A673 (cell line): ENCODE measurements around the gene SLFN13. TPM values are rescaled to one million over a fixed set of nuclear protein-coding genes. Genes with fewer than 3 reads are reported as not detected.

Experiments
- BruUV-seq: library from RNA; stranded (reverse); fragments of 400-500 nt; replicated peaks from 2 replicates; lab custom pipeline; 2021; lab: Mats Ljungman, UMichigan
- CTCF ChIA-PET: fragments of 300-600 bp; sonication (Branson Sonifier 250); formaldehyde crosslinking; loops from one replicate; lab custom pipeline; 2022; ENCODE audit warnings: antibody characterized with exemption; lab: Charles Lee
- POLR2A ChIA-PET: fragments of 300-600 bp; sonication (Branson Sonifier 250); formaldehyde crosslinking; loops from one replicate; lab custom pipeline; 2022; ENCODE audit warnings: antibody characterized with exemption; ENCODE audit not compliant: low non-redundant PET; lab: Charles Lee
- DNase-seq: peaks from one replicate; pipeline ENCODE4 v3.0.0-alpha.2; 2015; ENCODE audit warnings: low spot score
- H3K27ac ChIP-seq: fragments of 200-600 bp; sonication (generic); 2 replicates; pipeline ENCODE4 v1.5.1; 2016; ENCODE audit warnings: mixed run types, low read depth, mild to moderate bottlenecking, mixed read lengths, antibody characterized with exemption, low read length; ENCODE audit not compliant: poor library complexity, severe bottlenecking
- H3K27me3 ChIP-seq: fragments of 200-600 bp; sonication (generic); replicated peaks from 2 replicates; pipeline ENCODE4 v1.6.1; 2017; ENCODE audit warnings: mixed run types, low read depth, mild to moderate bottlenecking, mixed read lengths, antibody characterized with exemption, low read length; ENCODE audit not compliant: insufficient read depth, poor library complexity
- H3K36me3 ChIP-seq: fragments of 200-600 bp; sonication (generic); 2 replicates; pipeline ENCODE4 v1.6.1; 2016; ENCODE audit warnings: mixed run types, mild to moderate bottlenecking, mixed read lengths, antibody characterized with exemption, low read length; ENCODE audit not compliant: insufficient read depth, poor library complexity, severe bottlenecking
- H3K4me1 ChIP-seq: fragments of 200-600 bp; sonication (generic); 2 replicates; pipeline ENCODE4 v1.6.1; 2017; ENCODE audit warnings: mixed run types, mild to moderate bottlenecking, mixed read lengths, antibody characterized with exemption, low read length; ENCODE audit not compliant: insufficient read depth, poor library complexity, severe bottlenecking
- H3K4me3 ChIP-seq: fragments of 200-600 bp; sonication (generic); 2 replicates; pipeline ENCODE4 v1.5.1; 2016; ENCODE audit warnings: low read depth, mixed run types, mild to moderate bottlenecking, mixed read lengths, low read length; ENCODE audit not compliant: poor library complexity, severe bottlenecking
- H3K9me3 ChIP-seq: fragments of 200-600 bp; sonication (generic); 2 replicates; pipeline ENCODE4 v1.6.1; 2016; ENCODE audit warnings: mixed run types, low read depth, mild to moderate bottlenecking, mixed read lengths, antibody characterized with exemption, low read length; ENCODE audit not compliant: poor library complexity, severe bottlenecking
- CTCF ChIP-seq: fragments of 300-800, 200-600 bp; sonication (generic); conservative IDR thresholded peaks from 2 replicates; pipeline ENCODE4 v1.5.1; 2017; ENCODE audit warnings: low read depth, mild to moderate bottlenecking, antibody characterized with exemption, low read length, moderate library complexity, mixed read lengths
- EZH2 ChIP-seq: fragments of 200-600 bp; sonication (generic); IDR thresholded peaks from 2 replicates; pipeline ENCODE4 v1.6.1; 2017; ENCODE audit warnings: borderline replicate concordance, low read depth, mild to moderate bottlenecking, mixed read lengths, antibody characterized with exemption, low read length; ENCODE audit not compliant: poor library complexity, severe bottlenecking
- intact Hi-C: fragments of 100-400 bp; cut with micrococcal nuclease; formaldehyde crosslinking; loops from one replicate; pipeline ENCODE4 v1.10.0; 2022; ENCODE audit not compliant: unreplicated experiment
- total RNA-seq: library from RNA; stranded (reverse); gene quantifications from 2 replicates; pipeline ENCODE4 v1.2.3, GENCODE V29; 2021

SLFN13 gene
- total RNA-seq, 1 experiment from 2014 or later = 34.0 TPM

GRCh38 chr17:35477248-35477647 is 28.7 kb upstream of the SLFN13 start:
- no TSS peak for BruUV-seq
- no peak for DNase-seq
- Histone ChIP-seq H3K27me3 (no peaks in the 10 kb centered on the region), H3K9me3 (no peaks in the 10 kb centered on the region), H3K27ac (peak overlapping the region; percentile 73), H3K36me3 (no peaks in the 10 kb centered on the region), H3K4me3 (no peak overlapping the region), H3K4me1 (no peaks in the 10 kb centered on the region)
- ChIA-PET CTCF (no interaction called here), POLR2A (no interaction called here)
- intact Hi-C loops = no loop called here
- TF ChIP-seq EZH2 (no peak), CTCF (no peak)

- peak overlapping the region; percentile 73 for H3K27ac ChIP-seq
Observed at GRCh38 chr17:35476283-35476820, 27.8 kb upstream of the SLFN13 start.

GRCh38 chr17:35468475-35468874 is 19.9 kb upstream of the SLFN13 start:
- ChIA-PET CTCF (no interaction called here), POLR2A (no interaction called here)
- Histone ChIP-seq H3K27ac (no peak overlapping the region), H3K36me3 (no peaks in the 10 kb centered on the region), H3K9me3 (no peaks in the 10 kb centered on the region), H3K27me3 (no peaks in the 10 kb centered on the region), H3K4me3 (no peak overlapping the region), H3K4me1 (no peaks in the 10 kb centered on the region)
- TF ChIP-seq CTCF = no peak
- no peak for TF ChIP-seq EZH2
- BruUV-seq = no TSS peak
- intact Hi-C loops = no loop called here
- DNase-seq = no peak

More at GRCh38 chr17:35476283-35476820, 27.8 kb upstream of the SLFN13 start:
- CTCF ChIA-PET = interaction anchor here (0.7 kb wide), 1 partner anchor 57 kb away, joined by 5 read pairs; no protein-coding TSS in a partner anchor
- BruUV-seq = no TSS peak
- intact Hi-C loops = no loop called here
- POLR2A ChIA-PET = no interaction called here
- Histone ChIP-seq H3K9me3 (no peaks in the 10 kb centered on the region), H3K4me1 (no peaks in the 10 kb centered on the region), H3K27me3 (no peaks in the 10 kb centered on the region), H3K36me3 (no peaks in the 10 kb centered on the region), H3K4me3 (no peak overlapping the region)
- TF ChIP-seq CTCF = no peak
- TF ChIP-seq EZH2 = no peak
- peak; percentile 70 for DNase-seq
